Middle frontal gyrus (tissue), 1 donor: ENCODE results near the gene SPTLC2.
A peak's percentile ranks its signal among the peaks of the same experiment; 100 is the strongest.

Experiments used
- DNase-seq: peaks from one replicate; pipeline ENCODE4 v3.0.0-alpha.2; 2015; ENCODE audit warnings: low spot score; ENCODE audit errors: extremely low spot score

SPTLC2 gene

DNA sequence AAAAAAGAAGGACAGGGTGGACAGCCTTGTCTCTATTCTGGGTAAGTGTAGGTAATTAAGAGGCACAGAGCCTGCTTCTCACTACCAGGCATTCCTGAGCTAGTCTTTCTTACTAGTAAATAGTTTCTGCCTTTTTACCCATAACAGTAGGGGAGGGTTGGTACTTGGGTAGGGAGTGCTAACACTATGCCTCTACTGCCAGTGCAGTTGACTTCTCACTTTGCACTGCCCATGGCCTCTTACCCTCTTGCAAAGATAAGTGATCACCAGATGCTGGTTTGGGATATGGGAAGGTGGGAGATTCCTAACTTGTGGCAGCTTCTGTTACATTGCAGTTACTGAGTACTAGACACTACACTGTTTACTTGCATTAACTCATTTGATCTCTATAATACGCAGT, 146.9 kb downstream of the SPTLC2 start:
- DNase-seq = no peak

DNA sequence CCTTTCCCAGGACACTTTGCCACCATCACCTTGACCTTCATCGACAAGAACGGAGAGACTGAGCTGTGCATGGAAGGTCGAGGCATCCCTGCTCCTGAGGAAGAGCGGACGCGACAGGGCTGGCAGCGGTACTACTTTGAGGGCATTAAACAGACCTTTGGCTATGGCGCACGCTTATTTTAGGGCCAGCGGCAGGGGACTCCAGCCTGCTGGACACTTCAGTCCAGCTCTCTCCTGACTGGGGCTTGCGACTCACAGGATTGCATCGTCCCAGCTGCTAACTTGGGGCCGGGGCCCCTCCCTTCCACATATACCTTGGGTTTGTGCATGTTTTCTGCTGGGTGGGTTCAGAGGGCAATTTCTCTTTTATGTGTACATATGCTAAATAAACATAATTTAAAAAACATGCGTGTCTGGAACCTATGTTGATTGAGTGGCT, 147.4 kb downstream of the SPTLC2 start:
- no peak for DNase-seq

DNA sequence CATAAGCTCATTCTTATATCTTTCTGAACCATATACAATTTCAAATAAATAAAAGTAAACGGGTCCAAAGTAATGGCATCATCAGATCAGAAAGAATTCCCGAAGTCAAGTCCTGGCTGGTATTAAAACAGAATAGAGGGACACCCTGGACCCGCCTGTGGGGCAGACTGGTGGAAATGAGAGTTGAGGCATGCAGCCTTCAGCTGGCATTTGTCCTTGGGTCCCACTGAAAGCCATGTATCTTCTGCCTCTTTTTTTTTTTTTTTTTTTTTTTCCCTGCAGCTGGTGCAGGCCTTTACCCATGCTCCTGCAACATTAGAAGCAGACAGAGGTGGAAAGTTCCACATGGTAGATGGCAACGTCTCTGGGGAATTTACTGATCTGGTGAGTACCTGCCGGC, 148.6 kb downstream of the SPTLC2 start:
- DNase-seq = no peak

DNA sequence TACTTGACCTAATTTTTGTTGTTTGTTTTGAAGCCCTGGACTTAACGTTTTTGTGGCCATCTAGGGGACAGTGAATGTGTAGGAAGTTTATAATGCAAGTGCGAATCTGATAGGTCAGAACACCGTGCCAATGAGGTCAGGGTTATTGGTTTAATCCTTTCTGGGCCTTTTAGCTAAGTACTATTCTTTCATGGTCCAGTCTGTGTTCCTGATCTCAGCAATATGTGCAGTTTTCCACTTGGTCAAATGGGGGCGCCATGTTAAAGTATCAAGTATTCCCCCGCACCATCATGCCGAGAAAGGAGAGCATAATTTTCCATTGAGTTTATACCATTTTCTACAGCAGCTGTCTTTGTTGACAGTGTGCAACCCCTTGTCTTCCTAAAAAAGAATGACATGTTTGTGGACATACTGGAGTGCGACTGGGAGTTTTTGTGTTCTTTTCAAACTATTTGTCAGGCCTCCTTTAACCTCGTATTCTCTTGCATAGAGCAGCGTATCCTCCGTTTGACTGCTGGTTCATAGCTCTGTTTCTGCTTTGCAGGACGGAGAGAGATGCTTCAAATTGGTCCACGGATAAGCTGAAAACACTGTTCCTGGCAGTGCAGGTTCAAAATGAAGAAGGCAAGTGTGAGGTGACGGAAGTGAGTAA, 157.2 kb downstream of the SPTLC2 start:
- DNase-seq = peak; percentile 23

DNA sequence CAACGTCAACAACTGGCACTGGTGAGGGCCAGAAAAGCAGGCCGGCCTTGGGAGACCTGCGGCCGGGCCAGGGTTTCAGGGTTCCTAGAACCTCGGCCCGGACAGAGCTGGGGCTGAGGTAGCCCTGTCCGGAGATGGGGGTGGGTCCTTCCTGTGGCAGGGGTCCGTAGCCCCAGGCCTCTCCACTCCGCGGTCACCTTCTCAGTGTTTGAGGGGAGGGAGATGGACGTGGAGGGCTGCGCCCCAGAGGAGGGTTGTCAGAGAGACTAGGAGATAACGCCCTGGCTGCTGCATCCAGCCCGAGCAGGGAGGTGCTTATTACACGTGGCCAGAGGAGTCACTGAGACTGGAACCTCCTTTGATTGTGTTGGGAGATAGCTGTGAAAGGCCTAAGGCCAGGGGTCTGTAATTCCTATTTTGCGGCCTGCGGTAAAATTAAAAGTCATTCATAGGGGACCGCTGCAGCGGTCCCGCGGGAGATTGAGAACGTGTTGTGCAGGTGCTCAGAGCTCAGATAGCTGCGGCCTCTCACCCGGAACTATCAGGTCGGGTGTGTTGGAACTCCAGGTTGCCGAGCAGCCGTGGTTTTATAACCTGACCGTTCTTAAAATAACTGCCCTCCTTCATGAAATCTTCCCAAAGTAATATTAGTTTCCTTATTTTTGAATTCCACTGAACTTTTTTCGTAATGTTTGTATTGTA, 158.0 kb downstream of the SPTLC2 start:
- peak; percentile 3 for DNase-seq

DNA sequence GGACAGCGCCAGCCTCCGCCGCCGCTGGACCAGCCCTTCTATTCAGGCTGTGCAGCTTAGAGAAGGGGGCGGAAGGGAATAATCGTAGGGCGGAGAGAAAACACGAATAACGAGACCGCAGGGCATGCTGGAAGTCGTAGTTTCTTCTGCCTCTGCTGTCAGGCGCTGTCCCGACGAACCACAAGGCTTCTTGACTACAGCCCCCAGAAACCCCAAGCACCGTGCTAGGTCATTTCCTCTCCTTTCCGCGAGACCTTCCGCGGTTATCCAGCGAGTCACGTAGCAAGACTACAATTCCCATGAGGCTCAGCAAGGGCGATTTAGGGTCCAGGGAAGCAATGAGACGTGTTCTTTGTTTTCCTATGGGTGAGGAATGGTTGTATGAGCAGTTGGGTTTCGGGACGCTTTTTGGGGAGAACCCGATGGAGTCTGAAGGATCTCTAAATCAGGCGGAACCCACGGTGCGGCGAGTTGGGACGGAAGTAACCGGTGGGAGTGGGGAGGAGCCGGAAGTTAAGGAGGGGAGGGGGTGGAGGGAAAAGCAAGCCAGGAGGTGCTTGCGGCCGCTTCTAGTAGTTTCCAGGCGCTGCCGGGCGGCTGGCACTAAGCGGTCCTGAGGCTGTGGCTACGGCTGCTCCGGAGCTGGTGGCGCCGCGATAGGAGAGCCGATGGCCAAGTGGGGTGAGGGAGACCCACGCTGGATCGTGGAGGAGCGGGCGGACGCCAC, 158.8 kb downstream of the SPTLC2 start, which contains the start of the genes AHSA1 and VIPAS39:
Gene AHSA1 (plus strand): TSS at position 572 of the 727 bp plus-strand sequence. CDS start 97 bp downstream, at position 669.
Gene VIPAS39 (minus strand): TSS at position 80 of the 727 bp plus-strand sequence. CDS start 3,499 bp downstream, outside the sequence.
- peak; percentile 94 for DNase-seq

DNA sequence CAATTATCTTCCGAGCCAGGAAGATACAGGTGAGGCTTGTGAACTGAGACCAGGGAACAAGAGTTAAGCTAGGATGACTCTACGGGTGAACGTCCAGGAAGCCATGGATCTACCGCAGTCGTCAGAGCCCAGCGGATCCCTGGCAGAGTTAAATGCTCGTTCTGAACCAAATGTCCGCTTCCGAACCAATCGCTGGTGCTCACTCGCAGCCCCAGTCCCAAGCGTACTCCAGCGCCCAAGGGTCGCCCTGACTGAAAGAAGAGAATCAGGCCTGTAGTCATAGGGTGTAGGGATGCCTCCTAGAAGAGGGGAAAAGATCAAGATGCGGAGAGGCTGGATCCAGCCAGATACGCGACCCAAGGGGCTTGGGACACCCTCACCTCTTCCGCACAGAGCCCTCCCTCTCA, 159.3 kb downstream of the SPTLC2 start:
- no peak for DNase-seq
